Stimulated activated CD4-positive, alpha-beta T cell treated with anti-CD3 and anti-CD28 coated beads, Interleukin-1b, Interleukin-23, amount 100 ng/mL, for 48 hours (primary cell): ENCODE measurements around the gene ADD3.
"Not testable (repeated sequence)": the region's sequence is repeated elsewhere in the genome, so short reads cannot be mapped to it uniquely, and the experiment has no call there.

Experiments used
- DNase-seq: peaks from one replicate; pipeline ENCODE4 v3.0.0-alpha.2; 2020

ADD3 gene

GRCh38 chr10:109977382-109977806 lies 30.4 kb upstream of the ADD3 start:
- no peak for DNase-seq

- peak; percentile 54 for DNase-seq
These were observed 29.3 kb upstream of the ADD3 start for GRCh38 chr10:109978481-109978880.

GRCh38 chr10:109979215-109979614 lies 28.6 kb upstream of the ADD3 start:
- no peak for DNase-seq

GRCh38 chr10:109981650-109982049 lies 26.1 kb upstream of the ADD3 start:
- no peak for DNase-seq

DNA sequence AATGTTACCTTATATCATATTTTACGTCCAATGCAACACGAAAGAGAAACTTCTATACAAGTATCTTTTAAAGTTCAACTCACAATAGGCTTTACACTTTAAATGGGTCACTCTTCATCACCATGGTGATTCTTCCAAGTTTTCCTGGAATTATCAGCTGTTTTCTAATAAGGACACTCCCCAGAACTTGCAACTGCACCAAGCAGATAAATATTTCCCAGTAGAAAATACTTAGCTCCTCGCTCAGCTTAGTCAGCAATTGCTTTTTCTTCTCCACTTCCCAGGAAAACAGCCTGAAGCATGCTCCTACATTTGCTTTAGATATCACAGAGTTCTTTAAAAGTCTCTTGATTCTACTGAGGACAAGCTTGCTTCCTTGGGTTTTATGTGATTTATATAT lies 25.7 kb upstream of the ADD3 start:
- DNase-seq: no peak

DNA sequence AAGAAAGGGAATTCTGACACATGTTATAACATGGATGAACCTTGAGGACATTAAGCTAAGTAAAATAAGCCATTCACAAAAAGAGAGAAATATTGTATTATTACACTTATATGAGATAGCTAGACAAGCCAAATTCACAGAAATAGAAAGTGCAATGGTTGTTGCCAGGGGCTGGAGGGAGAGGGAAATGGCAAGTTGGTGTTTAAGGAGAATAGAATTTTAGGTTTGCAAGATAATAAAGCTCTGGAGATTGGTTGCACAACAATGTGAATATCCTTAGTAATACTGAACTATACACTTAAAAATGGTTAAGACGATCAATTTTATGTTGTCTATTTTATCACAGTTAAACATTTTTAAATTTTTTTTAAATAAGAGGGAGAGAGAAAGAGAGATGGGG lies 25.0 kb upstream of the ADD3 start:
- no peak for DNase-seq

DNA sequence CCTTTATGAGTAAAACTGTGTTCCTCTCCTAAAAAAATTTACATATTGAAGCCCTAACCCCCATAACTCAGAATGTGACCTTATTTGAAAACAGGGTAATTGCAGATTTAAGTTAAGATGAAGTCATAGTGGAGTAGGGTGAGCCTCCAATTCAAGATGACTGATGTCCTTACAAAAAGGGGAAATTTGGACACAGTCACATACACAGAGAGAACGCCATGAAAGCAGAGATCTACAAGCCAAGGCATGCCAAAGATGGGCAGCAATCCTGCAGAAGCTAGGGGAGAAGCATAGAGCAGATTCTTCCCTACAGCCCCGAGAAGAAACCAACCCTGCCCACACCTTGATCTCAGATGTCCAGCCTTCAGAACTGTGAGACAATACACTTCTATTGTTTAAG lies 23.8 kb upstream of the ADD3 start:
- DNase-seq: no peak

DNA sequence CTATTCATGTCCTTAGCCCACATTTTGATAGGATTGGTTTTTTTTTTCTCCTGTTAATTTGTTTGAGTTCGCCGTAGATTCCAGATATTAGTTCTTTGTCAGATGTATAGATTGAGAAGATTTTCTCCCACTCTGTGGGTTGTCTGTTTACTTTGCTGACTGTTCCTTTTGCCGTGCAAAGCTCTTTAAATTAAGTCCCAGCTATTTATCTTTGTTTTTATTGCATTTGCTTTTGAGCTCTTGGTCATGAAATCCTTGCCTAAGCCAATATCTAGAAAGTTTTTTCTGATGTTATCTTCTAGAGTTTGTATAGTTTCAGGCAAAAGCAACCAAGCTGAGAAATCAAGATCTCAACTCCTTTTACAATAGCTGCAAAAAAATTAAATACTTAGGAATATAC lies 22.0 kb upstream of the ADD3 start:
- DNase-seq: not testable (repeated sequence)

DNA sequence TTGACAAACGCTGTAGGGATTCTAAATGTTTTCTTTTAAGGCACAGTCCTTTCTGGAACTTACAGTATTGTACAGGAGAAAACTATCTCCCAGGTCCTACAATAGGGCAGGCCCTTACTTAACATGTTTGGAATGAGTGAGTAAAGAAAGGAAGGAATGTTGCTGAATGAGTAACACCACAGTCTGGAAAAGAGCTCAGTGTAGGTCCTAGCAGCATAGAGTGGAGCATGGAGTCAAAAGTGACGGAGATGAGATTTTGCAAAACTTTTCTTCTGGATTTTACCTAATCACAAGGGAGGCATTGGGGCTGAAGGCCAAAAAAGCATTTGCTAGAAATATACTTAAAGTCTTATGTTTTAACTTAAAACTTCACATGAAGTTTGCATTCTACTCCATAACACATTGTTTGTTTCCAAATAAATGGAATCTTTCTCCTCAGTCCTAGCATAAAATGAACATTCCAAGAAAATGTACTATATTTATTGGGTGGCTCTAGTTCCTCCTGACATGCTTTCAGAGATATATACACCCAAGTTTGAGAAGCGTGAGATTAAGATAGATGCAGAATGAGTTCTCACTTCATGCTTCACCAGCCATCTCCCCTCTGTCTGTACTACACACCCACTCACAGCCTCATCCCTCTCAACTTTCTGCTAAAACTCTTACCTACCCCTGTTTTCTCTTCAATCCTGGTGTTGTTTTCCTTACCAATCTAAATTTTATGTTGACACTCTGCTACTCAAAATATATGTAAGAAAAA lies 20.2 kb upstream of the ADD3 start:
- DNase-seq: no peak

DNA sequence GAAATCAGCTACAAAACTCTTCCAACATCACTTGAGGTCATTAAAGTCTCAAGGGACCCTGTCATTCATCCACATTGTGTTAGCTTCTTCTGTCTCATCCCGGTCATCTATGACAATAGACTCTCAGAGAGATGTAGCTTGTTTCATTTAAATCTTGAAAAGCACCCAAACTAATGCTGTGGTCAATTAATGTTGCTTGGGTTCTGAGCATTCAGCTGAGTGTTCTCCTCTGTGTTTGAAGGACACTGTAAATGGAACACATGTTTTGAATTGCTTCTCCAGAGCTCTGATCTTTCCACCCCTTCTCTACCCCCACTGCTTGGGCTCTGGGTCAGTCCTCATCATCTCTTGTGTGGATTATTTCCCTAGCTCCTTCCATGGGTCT lies 19.6 kb upstream of the ADD3 start:
- DNase-seq: no peak

DNA sequence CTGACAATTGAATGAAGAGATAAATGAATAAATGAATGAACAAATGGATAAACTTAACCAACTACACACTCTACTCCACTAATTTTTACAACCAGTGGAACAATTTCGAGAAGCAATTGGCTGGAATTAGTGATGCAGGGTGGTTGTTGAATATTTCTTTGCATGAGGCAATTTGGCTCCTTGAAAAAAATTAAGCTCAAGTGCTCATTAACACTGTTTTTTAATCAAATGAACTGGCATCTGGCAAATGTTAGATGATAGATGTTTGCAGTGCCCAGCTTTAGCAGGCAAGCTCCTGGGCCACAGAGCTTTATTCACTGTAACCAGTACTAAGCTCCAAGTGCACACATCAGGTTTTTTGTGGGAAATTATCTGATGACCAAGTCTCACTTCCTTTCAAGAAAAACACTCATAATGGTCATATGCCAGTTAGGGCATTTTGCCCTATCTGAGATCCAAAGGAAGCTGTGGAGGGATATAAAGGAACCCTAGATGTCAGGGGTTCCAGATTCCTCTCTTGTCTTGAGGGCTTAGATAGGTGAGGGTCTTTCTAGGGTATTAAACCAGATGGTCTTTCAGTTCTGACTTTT lies 16.4 kb upstream of the ADD3 start:
- DNase-seq: no peak

GRCh38 chr10:109992485-109992884 lies 15.3 kb upstream of the ADD3 start:
- no peak for DNase-seq

GRCh38 chr10:109993551-109994330 lies 14.0 kb upstream of the ADD3 start:
- DNase-seq: no peak

GRCh38 chr10:109994711-109995577 lies 12.8 kb upstream of the ADD3 start:
- DNase-seq: no peak

DNA sequence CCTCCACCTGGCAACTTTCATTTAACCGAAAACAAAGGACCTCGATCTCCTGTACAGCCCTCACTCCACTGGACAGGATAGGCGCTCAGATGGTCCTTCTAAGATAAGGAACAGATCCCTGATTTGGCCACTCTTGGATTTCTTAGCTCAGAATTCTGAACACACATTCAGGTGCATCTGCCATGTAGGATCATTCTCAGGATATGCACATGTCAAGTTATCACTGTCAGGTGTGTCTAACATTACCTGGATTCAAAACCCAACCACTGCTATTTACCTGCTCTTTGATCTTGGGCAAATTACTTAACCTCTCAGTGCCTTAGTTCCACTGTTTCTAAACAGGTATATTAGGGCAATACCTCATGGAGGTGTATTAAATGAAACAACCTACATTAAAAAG lies 12.2 kb upstream of the ADD3 start:
- no peak for DNase-seq

- DNase-seq: no peak
These were observed 11.6 kb upstream of the ADD3 start for GRCh38 chr10:109996225-109996624.

- DNase-seq: no peak
These were observed 11.0 kb upstream of the ADD3 start for GRCh38 chr10:109996766-109997171.

GRCh38 chr10:109997233-109997632 lies 10.6 kb upstream of the ADD3 start:
- no peak for DNase-seq

GRCh38 chr10:109998513-109998912 lies 9.3 kb upstream of the ADD3 start:
- DNase-seq: no peak

DNA sequence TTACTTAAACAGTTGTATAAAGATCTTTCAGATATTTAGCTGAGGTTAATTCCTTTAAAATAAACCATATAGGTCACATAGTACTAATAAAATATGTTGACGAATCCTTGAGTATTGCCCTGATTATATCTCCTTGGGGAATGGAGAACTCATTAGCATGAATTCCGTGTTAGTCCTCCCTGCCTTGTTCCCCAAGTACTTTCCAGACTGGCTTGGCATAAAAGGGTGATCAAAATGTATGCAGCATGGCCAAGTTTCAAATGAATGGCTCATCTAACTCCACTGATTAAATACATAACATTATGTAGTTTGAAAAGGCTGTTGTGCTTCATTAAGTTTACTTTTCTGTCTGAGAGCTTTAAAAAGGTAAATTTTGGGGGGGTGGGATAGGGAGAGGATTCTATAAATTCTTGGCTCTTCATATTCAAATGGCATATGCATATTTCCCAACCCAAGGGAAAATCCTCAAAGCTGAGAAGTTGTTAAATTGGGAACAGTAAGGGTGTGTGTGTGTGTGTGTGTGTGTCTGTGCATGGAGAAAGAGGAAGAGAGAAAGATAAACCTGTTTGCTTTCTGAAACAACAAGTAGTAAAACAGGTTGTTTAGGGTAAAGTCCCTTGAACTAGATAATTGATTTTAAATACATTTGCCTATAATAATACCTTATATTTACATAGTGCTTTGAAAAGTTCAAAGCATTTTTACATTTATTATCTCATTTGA lies 4.8 kb upstream of the ADD3 start:
- no peak for DNase-seq

DNA sequence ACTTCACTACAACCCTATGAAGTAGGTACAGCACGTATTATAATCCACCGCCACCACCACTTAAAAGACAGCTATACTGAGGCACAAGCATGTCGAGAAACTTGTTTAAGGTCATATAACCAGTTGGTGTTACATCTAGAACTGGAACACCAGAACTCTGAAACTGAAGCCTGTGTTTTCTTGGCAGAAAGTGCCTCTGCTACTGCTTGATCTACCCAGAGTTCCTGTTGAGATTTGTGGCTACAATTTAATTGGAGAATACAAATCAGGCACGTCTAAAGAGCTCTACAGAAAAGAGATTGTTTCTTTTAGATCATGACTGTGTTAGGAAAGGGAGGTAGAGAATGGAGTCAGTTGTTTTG lies 4.3 kb upstream of the ADD3 start:
- DNase-seq: no peak

DNA sequence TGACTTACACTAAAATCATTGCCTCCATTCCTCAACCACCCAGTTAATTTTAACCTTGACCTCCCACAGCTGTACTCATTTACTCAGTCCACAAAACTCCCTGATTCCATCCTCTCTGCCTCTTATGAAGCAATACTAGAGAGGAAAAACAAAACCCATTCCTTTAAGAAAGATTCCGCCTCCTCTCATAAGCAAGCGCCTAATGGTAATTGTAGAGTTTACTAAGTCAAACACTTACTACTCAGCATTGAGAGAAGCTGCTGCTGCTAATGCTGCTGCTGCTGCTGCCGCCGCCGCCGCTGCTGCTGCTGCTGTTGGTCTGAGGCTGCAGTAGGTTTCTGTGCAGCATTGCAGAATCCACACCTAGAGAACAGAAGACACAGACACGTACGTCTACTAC lies 2.1 kb upstream of the ADD3 start:
- DNase-seq: peak; percentile 19
